T-helper 22 cell (primary cell): ENCODE measurements around the gene PDIA2.
"Not testable (repeated sequence)": the region's sequence is repeated elsewhere in the genome, so short reads cannot be mapped to it uniquely, and the experiment has no call there.

Experiments used
- DNase-seq: peaks from one replicate; pipeline ENCODE4 v3.0.0-alpha.2; 2020; ENCODE audit warnings: low read depth

PDIA2 gene

DNA sequence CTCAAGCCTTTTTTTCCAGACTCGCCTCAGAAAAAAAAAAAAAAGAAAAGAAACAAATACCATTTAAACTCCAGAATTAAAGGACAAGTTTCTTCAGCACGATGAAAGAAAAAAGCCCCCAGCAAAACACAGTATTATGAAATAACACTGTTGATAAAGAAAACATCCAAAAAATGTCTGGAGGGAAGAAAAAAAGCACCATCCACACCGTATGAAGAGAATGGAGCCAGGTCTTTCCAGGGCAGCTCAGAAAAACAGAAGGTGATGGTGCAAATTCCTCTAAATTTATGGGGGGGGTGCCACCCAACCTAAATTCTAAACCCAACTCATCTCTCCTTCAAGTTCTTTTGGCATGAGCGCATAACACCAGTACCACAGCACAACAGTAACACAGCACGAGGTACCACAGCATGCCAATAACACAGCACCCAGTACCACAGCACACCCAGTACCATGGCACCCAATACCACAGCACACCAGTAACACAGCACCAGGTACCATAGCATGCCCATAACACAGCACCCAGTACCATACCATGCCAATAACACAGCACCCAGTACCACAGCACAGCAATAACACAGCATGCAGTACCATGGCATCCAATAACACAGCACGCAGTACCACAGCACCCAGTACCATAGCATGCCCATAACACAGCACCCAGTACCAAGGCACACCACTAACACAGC is 50.6 kb downstream of the PDIA2 start:
- DNase-seq: no peak

DNA sequence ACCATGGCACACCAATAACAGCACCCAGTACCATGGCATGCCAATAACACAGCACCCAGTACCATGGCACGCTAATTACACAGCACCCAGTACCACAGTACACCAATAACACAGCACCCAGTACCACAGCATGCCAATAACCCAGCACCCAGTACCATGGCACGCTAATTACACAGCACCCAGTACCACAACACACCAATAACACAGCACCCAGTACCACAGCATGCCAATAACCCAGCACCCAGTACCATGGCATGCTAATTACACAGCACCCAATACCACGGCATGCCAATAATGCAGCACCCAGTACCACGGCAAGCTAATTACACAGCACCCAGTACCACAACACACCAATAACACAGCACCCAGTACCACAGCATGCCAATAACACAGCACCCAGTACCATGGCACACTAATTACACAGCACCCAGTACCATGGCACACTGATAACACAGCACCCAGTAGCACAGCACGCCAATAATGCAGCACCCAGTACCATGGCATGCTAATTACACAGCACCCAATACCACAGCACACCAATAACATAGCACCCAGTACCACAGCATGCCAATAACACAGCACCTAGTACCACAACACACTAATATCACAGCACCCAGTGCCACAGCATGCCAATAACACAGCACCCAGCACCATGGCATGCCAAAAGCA is 51.3 kb downstream of the PDIA2 start:
- not testable (repeated sequence) for DNase-seq

DNA sequence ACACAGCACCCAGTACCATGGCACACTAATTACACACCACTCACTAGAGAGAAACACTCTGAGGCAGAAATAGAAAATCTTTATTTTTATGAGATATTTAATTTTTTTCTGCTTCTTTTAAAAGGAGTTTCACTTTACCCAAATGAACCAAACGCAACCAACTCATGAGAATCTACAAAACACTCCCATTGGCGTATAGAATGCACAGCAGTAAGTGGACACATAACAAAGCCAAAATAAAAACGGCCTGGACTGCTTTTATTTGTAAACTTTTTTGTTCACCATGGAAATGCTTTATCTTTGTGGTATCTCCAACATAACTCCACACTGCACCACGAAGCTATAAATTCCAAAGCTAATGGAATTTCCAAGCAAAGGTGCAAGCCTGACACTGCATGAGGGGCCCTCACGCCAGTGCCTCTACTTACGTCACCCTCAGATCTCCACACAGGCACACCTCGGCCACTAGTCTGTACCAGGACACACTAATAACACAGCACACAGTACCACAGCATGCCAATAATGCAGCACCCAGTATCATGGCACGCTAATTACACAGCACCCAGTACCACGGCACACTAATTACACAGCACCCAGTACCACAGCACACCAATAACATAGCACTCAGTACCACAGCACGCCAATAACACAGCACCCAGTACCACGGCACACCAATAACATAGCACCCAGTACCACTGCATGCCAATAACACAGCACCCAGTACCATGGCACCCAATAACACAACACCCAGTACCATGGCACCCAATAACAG is 52.1 kb downstream of the PDIA2 start:
- not testable (repeated sequence) for DNase-seq

DNA sequence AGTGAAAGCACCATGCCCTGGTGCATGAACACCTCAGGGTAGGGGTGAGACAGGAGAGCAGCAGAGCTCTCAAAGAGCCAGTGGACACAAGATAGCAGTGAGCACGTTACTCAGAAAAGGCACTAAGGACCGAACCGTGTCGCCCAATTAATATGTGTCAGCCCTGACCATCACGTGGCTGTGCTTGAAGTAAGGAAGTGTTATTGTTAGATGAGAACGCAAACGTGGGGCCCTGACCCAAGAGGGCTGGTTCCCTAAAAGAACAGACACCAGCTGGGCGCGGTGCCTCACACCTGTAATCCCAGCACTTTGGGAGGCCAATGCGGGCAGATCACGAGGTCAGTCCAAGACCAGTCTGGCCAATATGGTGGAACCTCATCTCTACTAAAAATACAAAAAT is 53.3 kb downstream of the PDIA2 start:
- DNase-seq: no peak
